GM12892 (cell line): ENCODE results near the gene DOCK2.

Experiments
- POLR2A ChIP-seq: IDR thresholded peaks from 2 replicates; pipeline ENCODE4 v1.6.1; 2011; ENCODE audit warnings: low read depth, low read length, control low read depth
- POLR2AphosphoS5 ChIP-seq: IDR thresholded peaks from 2 replicates; pipeline ENCODE4 v1.6.1; 2011; ENCODE audit warnings: low read depth, low read length, control low read depth
- TAF1 ChIP-seq: IDR thresholded peaks from 2 replicates; pipeline ENCODE4 v1.6.1; 2011; ENCODE audit warnings: low read depth, mild to moderate bottlenecking, control low read depth, low read length, borderline replicate concordance

GRCh38 chr5:170008376-170008775, 371.3 kb downstream of the DOCK2 start:
- no peak for TF ChIP-seq POLR2A
- no peak for TF ChIP-seq TAF1
- no peak for TF ChIP-seq POLR2AphosphoS5
